HepG2 (cell line): ENCODE measurements around the gene RUSC1. TPM values are rescaled to one million over a fixed set of nuclear protein-coding genes. Genes with fewer than 3 reads are reported as not detected.

Experiments
- HES4 ChIP-seq: sonication (generic); formaldehyde crosslinking; IDR thresholded peaks from 2 replicates; pipeline ENCODE4 v1.9.0; 2021; ENCODE audit warnings: mild to moderate bottlenecking, missing genetic modification reagents, borderline replicate concordance
- IRX3 ChIP-seq: sonication (generic); formaldehyde crosslinking; IDR thresholded peaks from 2 replicates; pipeline ENCODE4 v1.8.1; 2023; ENCODE audit warnings: mild to moderate bottlenecking, low read depth, missing genetic modification reagents, borderline replicate concordance
- MED8 ChIP-seq: sonication (generic); formaldehyde crosslinking; IDR thresholded peaks from 2 replicates; pipeline ENCODE4 v1.8.1; 2023; ENCODE audit warnings: mild to moderate bottlenecking, missing genetic modification reagents; ENCODE audit not compliant: insufficient replicate concordance
- NFE2L1 ChIP-seq: sonication (generic); formaldehyde crosslinking; IDR thresholded peaks from 2 replicates; pipeline ENCODE4 v1.4.0; 2020; ENCODE audit warnings: missing genetic modification reagents, mild to moderate bottlenecking, borderline replicate concordance
- PLSCR1 ChIP-seq: sonication (generic); formaldehyde crosslinking; IDR thresholded peaks from 2 replicates; pipeline ENCODE4 v1.5.0; 2020; ENCODE audit warnings: missing genetic modification reagents, mild to moderate bottlenecking, borderline replicate concordance
- REST ChIP-seq, 2 experiments: IDR thresholded peaks; 2 replicates each; pipeline ENCODE4 v1.6.1; 2011 to 2012; ENCODE audit warnings: low read length in 2 of 2, borderline replicate concordance in 1 of 2, low read depth in 1 of 2, mild to moderate bottlenecking in 1 of 2, moderate library complexity in 1 of 2
- ZBTB40 ChIP-seq, 2 experiments: fragments of 450-650 bp in 1 of 2; sonication (generic) in 1 of 2; formaldehyde crosslinking in 1 of 2; IDR thresholded peaks; 2 replicates each; pipeline versions ENCODE4 v1.6.1 to v1.8.0; 2016 to 2022; ENCODE audit warnings: antibody characterized with exemption in 1 of 2, mild to moderate bottlenecking in 1 of 2, missing genetic modification reagents in 1 of 2
- ZFP36 ChIP-seq: fragments of 150-350 bp; IDR thresholded peaks from 2 replicates; pipeline ENCODE4 v1.6.1; 2018; ENCODE audit warnings: borderline replicate concordance, low read length, low read depth; ENCODE audit not compliant: partially characterized antibody
- ZNF20 ChIP-seq: sonication (generic); formaldehyde crosslinking; IDR thresholded peaks from 2 replicates; pipeline ENCODE4 v1.4.0; 2020; ENCODE audit warnings: mild to moderate bottlenecking, moderate library complexity, missing genetic modification reagents
- ZNF432 ChIP-seq: sonication (generic); formaldehyde crosslinking; IDR thresholded peaks from 2 replicates; pipeline ENCODE4 v1.5.0; 2020; ENCODE audit warnings: missing genetic modification reagents, mild to moderate bottlenecking, borderline replicate concordance
- ZNF501 ChIP-seq: sonication (generic); formaldehyde crosslinking; IDR thresholded peaks from 2 replicates; pipeline ENCODE4 v1.5.1; 2020; ENCODE audit warnings: mild to moderate bottlenecking, moderate library complexity, missing genetic modification reagents
- polyA plus RNA-seq, 8 experiments: library from polyadenylated mRNA; depleted of rRNA in 3 of 8; stranded (reverse) in 7 of 8; unstranded in 1 of 8; fragments of >200 nt; fragmentation: Illumina TruSeq in 4 of 8; extraction: Trizol in 4 of 8; gene quantifications; 2 replicates each; pipeline versions ENCODE4 v1.2.1 to v1.2.3, GENCODE V29; 2011 to 2016; ENCODE audit warnings: low read depth in 4 of 8, missing spikeins in 1 of 8, mixed read lengths in 1 of 8; ENCODE audit not compliant: insufficient read depth in 1 of 8
- total RNA-seq, 5 experiments: library from RNA; depleted of rRNA; stranded (reverse); fragments of >200 nt; fragmentation: Illumina TruSeq; extraction: Trizol; gene quantifications; 2 replicates each; pipeline ENCODE4 v1.2.3, GENCODE V29; 2016; ENCODE audit warnings: low read depth in 1 of 5

RUSC1 gene
- total and polyA plus RNA-seq, 2 of the 13 experiments (the other 11 are each of a cell fraction or from before 2014, with no cell fraction given), result 18.7 to 20.4 TPM

- TF ChIP-seq NFE2L1 (CRISPR knock-in tag) (no peak), REST (IDR thresholded peaks at IDR 0.05; ENCODE audit: borderline replicate concordance in 1 of 2, low read depth in 1 of 2, low read length in 2 of 2) (peak in 1 of 2 experiments; percentile 6; a peak in 1 of 4 replicates), ZNF20 (CRISPR knock-in tag) (no peak), ZNF501 (CRISPR knock-in tag) (peak; percentile 75), ZBTB40 (IDR thresholded peaks at IDR 0.05) (no peak), ZBTB40 (CRISPR knock-in tag; IDR thresholded peaks at IDR 0.05) (peak; percentile 36; the same call in 1 of the 2 replicates), HES4 (CRISPR knock-in tag) (peak; percentile 79; the same call in 1 of the 2 replicates), MED8 (peak; percentile 28), IRX3 (CRISPR knock-in tag) (no peak), ZFP36 (no peak), ZNF432 (no peak), PLSCR1 (CRISPR knock-in tag) (no peak)
Observed at GRCh38 chr1:155273343-155274245, 47.1 kb upstream of the RUSC1 start, which contains the start of gene CLK2 (continued).
